GM12873 (cell line): ENCODE data around the gene RALA.

Experiments
- TF ChIP-seq, protein P1 (sequence below): IDR thresholded peaks from 2 replicates; pipeline ENCODE4 v1.5.1; 2012; ENCODE audit warnings: low read depth, mild to moderate bottlenecking, moderate library complexity, low read length, control low read depth; ENCODE audit not compliant: insufficient read depth; ENCODE audit errors: missing control alignments

Gene RALA

DNA sequence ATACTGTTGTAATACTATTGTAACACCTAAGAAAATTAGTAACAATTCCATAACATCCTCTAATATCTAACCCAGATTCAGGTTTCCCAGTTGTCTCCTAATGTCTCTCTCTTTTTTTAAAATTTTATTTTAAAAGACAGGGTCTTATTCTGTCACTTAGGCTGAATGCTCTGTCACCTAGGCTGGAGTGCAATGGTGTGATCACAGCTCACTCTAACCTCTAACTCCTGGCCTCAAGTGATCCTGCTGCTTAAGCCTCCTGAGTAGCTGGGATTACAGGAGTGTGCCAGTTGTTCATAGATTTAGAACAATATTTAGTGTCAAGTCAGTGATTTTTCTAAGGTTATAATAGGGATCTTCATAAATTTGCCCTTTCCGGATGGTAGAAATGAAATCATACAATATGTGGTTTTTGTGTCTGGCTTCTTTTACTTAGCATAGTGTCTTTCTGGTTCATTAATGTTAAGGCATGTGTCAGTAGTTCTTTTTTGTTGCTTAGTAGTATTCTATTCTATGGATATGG lies 14.7 kb downstream of the RALA start:
- TF ChIP-seq, protein P1, sequence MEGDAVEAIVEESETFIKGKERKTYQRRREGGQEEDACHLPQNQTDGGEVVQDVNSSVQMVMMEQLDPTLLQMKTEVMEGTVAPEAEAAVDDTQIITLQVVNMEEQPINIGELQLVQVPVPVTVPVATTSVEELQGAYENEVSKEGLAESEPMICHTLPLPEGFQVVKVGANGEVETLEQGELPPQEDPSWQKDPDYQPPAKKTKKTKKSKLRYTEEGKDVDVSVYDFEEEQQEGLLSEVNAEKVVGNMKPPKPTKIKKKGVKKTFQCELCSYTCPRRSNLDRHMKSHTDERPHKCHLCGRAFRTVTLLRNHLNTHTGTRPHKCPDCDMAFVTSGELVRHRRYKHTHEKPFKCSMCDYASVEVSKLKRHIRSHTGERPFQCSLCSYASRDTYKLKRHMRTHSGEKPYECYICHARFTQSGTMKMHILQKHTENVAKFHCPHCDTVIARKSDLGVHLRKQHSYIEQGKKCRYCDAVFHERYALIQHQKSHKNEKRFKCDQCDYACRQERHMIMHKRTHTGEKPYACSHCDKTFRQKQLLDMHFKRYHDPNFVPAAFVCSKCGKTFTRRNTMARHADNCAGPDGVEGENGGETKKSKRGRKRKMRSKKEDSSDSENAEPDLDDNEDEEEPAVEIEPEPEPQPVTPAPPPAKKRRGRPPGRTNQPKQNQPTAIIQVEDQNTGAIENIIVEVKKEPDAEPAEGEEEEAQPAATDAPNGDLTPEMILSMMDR, result no peak

DNA sequence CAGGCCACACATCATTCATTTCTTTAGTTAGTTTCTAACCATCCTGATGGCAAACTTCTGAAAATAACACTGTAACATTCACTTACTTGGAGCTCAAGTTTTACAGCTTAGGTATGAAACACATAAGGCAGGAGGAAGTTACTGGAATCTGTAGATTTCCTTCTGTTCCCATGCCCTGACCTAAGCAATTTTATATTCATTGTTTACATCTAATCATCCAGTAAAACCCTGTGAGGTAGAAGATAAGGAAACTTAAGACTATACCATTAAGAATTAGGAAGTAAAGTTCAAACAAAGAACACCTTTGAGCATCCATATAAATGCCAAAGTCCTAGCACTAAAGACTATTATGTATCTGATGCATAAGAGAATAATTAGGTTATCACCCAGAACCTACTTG lies 19.5 kb downstream of the RALA start:
- TF ChIP-seq, protein P1, result no peak

DNA sequence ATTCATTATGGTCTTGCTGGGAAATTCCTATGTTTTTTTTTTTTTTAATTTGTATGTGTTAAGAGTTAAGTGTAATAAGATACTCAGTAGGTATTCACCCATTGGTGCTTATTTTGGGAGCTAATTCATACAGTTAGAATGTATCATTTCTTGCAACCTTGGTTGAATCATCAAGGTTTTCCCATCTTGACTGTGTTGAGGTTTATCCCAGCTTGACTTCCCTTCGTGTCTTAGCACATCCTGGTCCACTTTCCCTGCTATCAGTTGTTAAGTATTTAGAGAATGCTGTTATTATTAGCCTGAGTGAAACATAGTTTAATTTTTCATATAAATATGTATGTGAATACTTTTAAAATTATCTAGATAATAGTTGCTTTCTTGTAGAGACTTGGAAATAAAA lies 20.8 kb downstream of the RALA start:
- TF ChIP-seq, protein P1, result no peak

DNA sequence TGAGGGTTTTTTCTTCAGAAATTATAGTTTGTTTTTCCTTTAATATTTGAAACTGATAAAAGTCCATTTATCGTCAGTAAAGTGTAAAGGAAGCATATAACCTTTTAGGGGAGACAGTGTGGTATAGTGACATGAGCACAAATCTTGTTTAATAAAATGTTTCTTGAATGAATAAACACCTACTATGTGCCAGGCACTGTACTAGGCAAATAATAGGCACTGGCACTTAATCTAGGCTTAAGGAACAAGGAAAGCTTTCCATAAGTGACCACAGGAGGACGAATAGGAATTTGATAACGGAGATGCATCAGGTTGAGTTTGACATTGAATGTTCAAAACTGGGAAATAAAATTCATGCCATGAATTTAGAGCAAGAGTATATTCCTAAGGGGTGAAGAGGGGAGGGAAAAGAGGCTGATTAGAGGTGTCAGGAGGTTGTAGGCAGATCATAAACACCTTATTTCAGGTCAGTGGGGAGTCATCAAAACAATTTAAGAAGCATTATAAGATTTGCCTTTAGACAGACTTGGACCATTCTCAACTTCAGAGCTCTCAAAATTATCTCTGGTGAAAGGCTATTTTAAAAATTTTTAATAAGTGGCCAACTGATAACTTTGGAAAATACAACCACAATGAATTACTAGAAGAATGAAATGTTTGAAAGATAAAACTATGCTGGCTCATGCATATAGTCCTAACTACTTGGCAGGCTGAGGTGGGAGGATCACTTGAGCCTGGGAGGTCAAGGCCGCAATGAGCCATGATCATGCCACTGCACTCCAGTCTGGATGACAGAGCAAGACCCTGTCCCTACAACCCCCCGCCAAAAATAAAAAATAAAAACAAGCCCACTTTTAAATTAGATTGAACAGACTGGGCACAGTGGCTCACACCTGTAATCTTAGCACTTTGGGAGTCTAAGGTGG lies 22.4 kb downstream of the RALA start:
- TF ChIP-seq, protein P1, result no peak

DNA sequence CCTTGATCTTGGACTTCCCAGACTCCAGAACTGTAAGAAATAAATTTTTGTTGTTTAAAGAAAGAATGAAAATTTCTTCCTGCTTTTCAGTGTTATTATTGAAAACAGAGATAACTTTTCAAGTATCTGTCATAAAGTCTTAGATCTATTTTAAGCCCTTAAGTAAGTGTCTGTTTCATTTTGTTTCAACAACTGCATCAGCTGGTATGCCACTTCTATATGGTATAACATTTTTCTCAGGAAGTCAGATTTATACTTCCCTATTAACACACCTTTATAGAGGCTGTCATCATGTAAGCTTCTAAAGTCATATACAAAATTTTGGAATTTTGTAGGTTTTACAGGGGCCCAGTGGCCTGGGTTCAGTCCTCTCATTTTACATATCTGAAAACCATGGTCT lies 24.4 kb downstream of the RALA start:
- TF ChIP-seq, protein P1, result no peak

DNA sequence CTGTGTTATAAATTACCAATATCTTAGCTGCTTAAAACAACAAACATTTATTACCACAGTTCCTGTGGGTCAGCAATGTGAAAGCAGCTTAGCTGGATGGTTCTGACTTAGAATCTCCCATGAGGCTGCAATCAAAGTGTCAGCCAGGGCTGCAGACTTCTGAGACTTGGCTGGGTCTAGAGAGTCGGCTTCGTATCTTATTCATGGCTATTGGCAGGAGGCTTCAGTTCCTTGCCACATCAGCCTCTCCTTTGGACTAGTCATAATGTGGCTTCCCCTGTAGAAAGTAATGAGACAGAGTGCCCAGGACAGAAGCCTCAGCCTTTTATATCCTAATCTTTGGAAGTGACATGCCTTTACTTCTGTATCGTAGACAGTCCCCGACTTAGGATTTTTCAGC lies 27.3 kb downstream of the RALA start:
- TF ChIP-seq, protein P1, result no peak

DNA sequence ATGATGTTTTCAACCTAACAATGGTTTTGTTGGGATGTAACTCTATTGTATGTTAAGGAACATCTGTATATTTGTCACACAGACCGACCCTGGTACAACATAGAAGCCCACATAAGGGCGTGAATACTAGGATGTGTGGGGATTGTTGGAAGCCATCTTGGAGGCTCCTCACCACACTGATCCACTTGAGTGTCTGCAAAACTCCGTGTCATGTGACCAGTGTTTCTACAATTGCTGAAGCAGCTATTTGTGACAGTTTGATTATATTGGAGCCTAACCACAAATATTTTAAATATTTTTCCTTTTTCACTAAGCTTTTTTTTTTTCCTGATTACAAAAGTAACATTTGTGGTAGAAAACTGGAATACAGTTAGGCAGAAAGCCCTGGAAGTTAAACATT lies 27.9 kb downstream of the RALA start:
- TF ChIP-seq, protein P1, result no peak
